Measurements from ENCODE around the gene HTRA3.

Gene HTRA3

DNA sequence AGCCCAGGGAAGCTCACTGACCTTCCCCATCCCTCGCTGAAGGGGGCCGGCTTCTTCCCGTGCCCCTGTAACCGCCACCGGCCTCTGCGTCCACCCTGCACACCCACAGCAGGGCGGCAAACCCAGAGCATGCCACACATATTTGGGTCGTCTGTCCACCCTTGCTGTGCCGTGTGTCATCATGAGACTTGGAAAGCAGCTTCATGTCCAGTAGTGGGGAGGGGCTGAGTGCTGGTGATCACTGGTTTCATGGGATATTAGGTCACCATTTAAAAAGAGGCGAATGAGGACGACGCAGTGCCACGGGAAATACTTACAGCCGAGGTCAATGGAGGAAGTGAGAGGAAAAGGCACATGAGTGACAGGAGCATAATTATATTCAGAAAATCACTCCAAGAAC is 74.8 kb downstream of the HTRA3 start (continued):
- TF ChIP-seq TSHZ2 (CRISPR knock-in tag; IDR thresholded peaks at IDR 0.05) (no peak), TCF4 (CRISPR knock-in tag; IDR thresholded peaks at IDR 0.05; ENCODE audit: borderline replicate concordance) (no peak), CSDC2 (CRISPR knock-in tag; IDR thresholded peaks at IDR 0.05) (no peak), ZNF565 (CRISPR knock-in tag; conservative IDR thresholded peaks at IDR 0.05; ENCODE audit: low read depth) (no peak), ARNTL (CRISPR knock-in tag; IDR thresholded peaks at IDR 0.05; ENCODE audit: borderline replicate concordance, low read depth) (no peak), RARB (CRISPR knock-in tag; IDR thresholded peaks at IDR 0.05) (no peak)

DNA sequence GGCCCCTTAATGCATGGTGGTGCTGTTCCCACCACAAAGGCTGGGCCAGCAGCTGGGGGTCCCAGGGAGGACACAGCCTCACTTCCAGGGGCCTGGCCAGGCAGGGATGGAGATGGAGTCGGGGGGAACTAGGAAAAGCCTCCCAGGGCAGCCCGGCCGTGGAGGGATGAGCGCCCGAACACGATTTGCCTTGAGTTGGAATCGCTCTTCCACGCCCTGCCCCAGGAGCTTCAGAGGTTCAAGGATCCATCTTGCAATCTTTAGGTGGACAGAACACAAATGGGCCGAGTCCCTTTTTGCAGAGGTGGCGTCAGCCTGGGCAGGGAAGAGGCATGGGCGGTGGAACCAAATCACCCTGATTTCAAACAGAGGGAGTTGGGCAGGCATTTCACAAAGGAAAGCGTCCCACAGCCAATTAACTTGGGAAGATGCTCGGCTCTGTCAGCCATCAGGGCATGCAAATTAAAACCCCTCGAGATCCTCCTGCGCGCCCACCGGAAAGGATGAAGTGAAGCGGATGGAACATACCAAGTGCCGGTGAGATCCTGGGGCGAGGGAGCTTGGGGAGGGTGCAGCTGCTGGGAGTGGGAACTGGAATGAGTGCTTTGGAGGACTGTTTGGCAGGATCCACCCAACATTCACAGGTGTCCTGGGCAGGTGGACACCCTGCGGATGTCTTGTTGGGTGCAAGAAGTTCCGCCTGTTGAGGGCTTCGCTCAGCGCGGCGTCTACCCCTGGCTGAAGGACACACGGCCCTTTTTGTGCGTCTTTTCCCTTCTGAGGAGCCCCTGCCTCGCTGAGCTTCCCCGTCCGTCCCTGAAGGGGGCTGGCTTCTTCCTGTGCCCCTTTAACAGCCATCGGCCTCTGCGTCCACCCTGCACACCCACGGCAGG is 75.7 kb downstream of the HTRA3 start:
- TF ChIP-seq TSHZ2 (CRISPR knock-in tag; IDR thresholded peaks at IDR 0.05) (no peak), ZFP30 (CRISPR knock-in tag; IDR thresholded peaks at IDR 0.05) (no peak), CSRNP3 (CRISPR knock-in tag; IDR thresholded peaks at IDR 0.05) (no peak), ZNF565 (CRISPR knock-in tag; conservative IDR thresholded peaks at IDR 0.05; ENCODE audit: low read depth) (no peak), RARB (CRISPR knock-in tag; IDR thresholded peaks at IDR 0.05) (no peak), ZC3H10 (CRISPR knock-in tag; IDR thresholded peaks at IDR 0.05) (no peak), ARNTL (CRISPR knock-in tag; IDR thresholded peaks at IDR 0.05; ENCODE audit: borderline replicate concordance, low read depth) (no peak), PPARA (CRISPR knock-in tag; IDR thresholded peaks at IDR 0.05; ENCODE audit: borderline replicate concordance) (no peak), ESRRG (CRISPR knock-in tag; IDR thresholded peaks at IDR 0.05) (no peak), TCF4 (CRISPR knock-in tag; IDR thresholded peaks at IDR 0.05; ENCODE audit: borderline replicate concordance) (no peak), BACH2 (CRISPR knock-in tag; IDR thresholded peaks at IDR 0.05; ENCODE audit: borderline replicate concordance) (no peak), OSR1 (CRISPR knock-in tag; IDR thresholded peaks at IDR 0.05) (no peak), GLIS3 (CRISPR knock-in tag; IDR thresholded peaks at IDR 0.05) (no peak), TOX (CRISPR knock-in tag; IDR thresholded peaks at IDR 0.05; ENCODE audit: borderline replicate concordance) (no peak), ZFP3 (CRISPR knock-in tag; IDR thresholded peaks at IDR 0.05) (no peak), SNAI2 (CRISPR knock-in tag; IDR thresholded peaks at IDR 0.05) (no peak), CSDC2 (CRISPR knock-in tag; IDR thresholded peaks at IDR 0.05) (no peak), ZNF70 (CRISPR knock-in tag; IDR thresholded peaks at IDR 0.05) (no peak)
- TF ChIP-seq, protein P1, sequence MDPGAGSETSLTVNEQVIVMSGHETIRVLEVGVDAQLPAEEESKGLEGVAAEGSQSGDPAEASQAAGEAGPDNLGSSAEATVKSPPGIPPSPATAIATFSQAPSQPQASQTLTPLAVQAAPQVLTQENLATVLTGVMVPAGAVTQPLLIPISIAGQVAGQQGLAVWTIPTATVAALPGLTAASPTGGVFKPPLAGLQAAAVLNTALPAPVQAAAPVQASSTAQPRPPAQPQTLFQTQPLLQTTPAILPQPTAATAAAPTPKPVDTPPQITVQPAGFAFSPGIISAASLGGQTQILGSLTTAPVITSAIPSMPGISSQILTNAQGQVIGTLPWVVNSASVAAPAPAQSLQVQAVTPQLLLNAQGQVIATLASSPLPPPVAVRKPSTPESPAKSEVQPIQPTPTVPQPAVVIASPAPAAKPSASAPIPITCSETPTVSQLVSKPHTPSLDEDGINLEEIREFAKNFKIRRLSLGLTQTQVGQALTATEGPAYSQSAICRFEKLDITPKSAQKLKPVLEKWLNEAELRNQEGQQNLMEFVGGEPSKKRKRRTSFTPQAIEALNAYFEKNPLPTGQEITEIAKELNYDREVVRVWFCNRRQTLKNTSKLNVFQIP (CRISPR knock-in tag; IDR thresholded peaks at IDR 0.05; ENCODE audit: borderline replicate concordance, low read depth): no peak
- no peak for ATAC-seq

Data from SK-N-SH treated with all-trans-retinoic acid at 6 μM for 48 hours (cell line).